Activated naive CD4-positive, alpha-beta T cell treated with anti-CD3 and anti-CD28 coated beads, Interleukin-2, amount 50 U/mL, for 72 hours (primary cell): ENCODE results near the gene ARID3A. TPM values are rescaled to one million over a fixed set of nuclear protein-coding genes. Genes with fewer than 3 reads are reported as not detected.
A peak's percentile ranks its signal among the peaks of the same experiment; 100 is the strongest.
"Not testable (repeated sequence)": the region's sequence is repeated elsewhere in the genome, so short reads cannot be mapped to it uniquely, and the experiment has no call there.

Source experiments
- ATAC-seq, 2 donors: fragments of 150-1000 bp; cut with Tn5 transposase; 2 replicates each; pipeline ENCODE4 v1.10.0; 2021; ENCODE audit warnings: mild to moderate bottlenecking in 2 of 2, moderate library complexity in 2 of 2
- DNase-seq, 2 donors: peaks; one replicate each; pipeline ENCODE4 v3.0.0; 2021 to 2022; ENCODE audit warnings: low spot score in 2 of 2
- H3K27ac Mint-ChIP-seq, 2 donors: one replicate each; pipeline ENCODE4 v1.8.0; 2022; ENCODE audit warnings: mild to moderate bottlenecking in 2 of 2, mixed read lengths in 2 of 2
- H3K36me3 Mint-ChIP-seq, 2 donors: one replicate each; pipeline ENCODE4 v1.8.0; 2022; ENCODE audit warnings: mixed read lengths in 2 of 2
- H3K9me3 Mint-ChIP-seq, 2 donors: one replicate each; pipeline ENCODE4 v1.8.0; 2022; ENCODE audit warnings: mixed read lengths in 2 of 2
- total RNA-seq, 2 donors: library from RNA; stranded (reverse); gene quantifications; one replicate each; pipeline ENCODE4 v1.2.3, GENCODE V29; 2022

Gene ARID3A
- total RNA-seq, 2 donors from 2014 or later, result 22.4 to 35.7 TPM

DNA sequence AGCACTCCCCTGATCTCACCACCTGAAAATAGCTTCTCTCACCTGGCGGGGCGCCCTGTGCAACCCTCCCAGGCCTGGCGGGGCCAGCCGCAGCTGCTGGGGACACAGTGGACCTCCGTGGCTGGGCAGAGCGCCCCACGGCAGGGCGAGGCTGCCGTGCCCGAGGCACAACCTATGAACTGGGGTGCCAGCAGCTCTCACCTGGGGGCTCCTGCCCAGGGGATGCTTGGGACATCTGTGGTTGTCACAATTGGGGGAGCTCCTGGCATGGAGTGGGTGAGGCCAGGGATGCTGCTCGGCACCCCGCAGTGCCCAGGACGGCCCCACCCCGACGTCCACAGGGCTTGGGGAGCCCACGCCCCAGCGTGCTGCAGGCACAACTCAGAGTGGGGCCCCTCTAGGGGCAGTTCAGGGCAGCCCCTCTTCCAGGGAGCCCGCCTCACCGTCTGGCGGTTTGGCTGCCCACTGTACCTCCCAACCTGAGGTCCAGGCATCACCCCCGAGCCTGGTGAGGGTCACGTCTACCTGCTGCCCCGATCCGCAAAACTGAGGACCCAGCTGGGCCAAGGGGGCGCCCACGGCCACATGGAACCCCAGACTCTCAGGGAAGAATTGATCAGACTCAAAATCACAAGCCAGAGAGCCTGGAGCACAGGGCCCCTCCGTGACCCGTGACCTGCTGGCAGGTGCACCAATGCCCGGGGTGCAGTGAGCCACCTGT, 89.4 kb downstream of the ARID3A start:
- peaks cover 3 to 5% of the 10 kb centered on the region in 2 donors for H3K36me3 Mint-ChIP-seq
- no peak overlapping the region for H3K27ac Mint-ChIP-seq
- no peaks in the 10 kb centered on the region for H3K9me3 Mint-ChIP-seq
- no peak for ATAC-seq
- no peak for DNase-seq

DNA sequence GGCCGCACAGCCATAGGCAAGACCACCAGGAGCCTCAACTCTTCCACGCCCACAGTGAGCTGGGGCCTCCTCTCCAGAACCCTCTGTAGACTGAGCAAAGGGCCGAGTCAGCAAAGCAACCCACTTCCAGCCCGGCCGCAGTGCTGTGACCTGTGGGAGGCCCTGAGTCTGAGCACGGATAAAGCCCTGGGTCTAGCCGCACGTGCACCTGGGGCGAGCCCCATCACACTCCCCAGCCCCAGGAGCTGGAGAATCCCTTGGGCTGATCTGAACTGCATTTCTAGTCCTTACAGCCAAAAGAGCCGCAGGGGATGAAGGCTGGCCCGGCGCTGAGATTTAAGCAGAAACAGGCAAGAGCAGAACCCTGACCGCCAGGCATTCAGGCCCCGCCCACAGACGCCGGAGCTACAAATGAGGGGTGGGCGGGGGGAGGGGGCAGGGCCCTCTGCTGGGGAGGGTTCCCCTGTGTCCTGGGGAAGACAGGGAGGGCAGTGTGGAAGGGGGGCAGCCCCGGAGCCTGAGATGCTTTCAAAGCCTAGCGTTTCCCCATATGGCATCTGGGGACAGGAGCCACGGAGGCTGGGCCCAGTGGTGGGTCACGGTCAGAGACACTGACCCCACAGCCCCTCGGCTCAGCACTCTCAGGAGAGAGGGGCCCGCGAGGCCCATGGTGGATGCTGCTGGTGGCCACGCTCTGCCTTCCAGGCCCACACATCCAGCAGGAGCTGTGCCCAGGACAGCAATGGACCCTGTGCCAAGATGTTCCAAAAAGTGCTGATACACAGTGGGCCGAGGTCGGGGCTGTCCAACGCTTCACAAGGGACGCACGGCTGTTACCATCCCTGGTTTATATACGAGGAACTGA, 90.2 kb downstream of the ARID3A start:
- ATAC-seq, result no peak
- DNase-seq, result no peak
- Mint-ChIP-seq H3K9me3 (no peaks in the 10 kb centered on the region), H3K27ac (peak overlapping the region; percentile 81 to 100), H3K36me3 (peaks cover 5 to 7% of the 10 kb centered on the region in 2 donors)

DNA sequence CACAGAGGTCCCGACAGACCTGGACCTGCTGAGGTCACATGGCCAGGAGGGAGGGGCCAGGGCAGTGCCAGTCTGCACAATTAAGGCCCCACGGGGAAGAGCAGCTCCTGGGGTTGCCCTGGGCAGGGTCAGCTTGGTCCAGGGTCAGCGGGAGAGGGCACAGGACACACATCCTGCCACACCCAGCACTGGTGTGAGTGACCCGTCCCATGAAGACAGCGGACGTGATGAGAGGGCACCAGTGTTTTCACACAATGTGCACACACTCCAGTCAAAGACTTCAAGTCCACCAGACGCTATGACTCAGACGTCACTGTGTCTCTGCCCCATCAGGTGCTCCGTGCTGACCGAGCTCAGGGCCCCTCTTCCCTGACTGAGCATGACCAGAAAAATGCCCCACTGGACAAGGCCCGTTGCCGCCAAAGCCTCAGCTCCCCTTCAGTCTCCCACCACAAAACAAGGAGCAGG, 90.8 kb downstream of the ARID3A start:
- no peak for ATAC-seq
- Mint-ChIP-seq H3K36me3 (peaks cover 5 to 7% of the 10 kb centered on the region in 2 donors), H3K9me3 (no peaks in the 10 kb centered on the region), H3K27ac (peak overlapping the region; percentile 81 to 100)
- no peak for DNase-seq

DNA sequence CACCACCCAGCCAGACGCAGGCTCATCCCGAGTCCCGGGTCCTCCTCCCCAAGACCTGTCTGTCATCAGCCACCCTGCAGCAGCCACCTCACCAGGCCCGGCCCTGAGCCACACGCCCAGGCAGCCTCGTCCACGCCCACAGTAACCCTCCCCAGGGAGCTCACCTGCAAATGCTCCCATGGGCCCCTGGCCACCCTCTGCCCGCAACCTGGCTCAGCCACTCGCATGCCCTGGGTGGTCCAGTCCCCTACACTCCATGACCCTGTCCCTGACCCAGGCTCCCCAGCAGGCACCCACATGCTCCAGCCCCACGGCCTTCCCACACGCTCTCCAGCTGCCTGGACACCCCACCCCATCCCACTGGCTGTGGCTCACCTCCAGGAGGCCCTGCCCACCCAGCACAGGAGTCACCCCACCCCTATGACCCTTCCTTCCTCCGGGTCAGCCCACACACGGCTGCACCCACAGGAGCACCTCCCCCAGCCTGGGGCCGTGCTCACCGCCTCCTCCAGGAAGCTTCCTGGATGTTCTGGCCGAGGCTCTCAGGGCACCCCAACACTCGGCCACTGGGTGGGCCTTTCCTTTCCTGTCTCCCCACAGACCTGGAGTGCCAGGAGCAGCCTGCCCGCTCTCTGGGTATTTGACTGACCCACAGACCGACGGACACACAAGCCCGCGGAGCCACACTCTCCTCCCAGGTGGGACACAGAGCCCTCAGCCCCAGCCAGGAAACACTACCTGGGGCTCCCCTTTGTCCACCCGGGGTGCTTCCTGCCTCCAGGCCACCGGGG, 91.5 kb downstream of the ARID3A start:
- ATAC-seq, result no peak
- peaks cover 5 to 7% of the 10 kb centered on the region in 2 donors for H3K36me3 Mint-ChIP-seq
- no peaks in the 10 kb centered on the region for H3K9me3 Mint-ChIP-seq
- H3K27ac Mint-ChIP-seq, result peak overlapping the region; percentile 81 to 100
- DNase-seq, result no peak

DNA sequence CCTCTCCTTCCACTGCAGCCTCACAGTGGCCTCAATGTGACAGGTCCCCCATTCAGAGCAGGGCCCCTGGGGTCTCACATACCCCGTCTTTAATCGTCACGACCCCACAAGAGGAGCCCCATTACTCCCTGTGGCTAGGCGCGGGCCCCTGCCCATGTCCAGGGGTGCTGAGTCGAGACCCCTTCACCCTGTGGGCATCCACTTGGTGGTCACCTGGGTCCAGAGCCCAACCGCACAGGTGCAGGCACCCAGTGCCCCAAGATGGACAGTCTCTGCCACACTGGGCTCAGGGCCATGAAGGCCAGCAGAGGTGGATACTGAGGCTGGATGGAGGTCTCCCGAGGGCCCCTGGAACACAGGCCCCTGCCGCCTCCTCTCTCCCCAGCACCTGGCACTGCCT, 92.1 kb downstream of the ARID3A start:
- peaks cover 5 to 7% of the 10 kb centered on the region in 2 donors for H3K36me3 Mint-ChIP-seq
- peak overlapping the region; percentile 81 to 100 for H3K27ac Mint-ChIP-seq
- ATAC-seq, result no peak
- no peaks in the 10 kb centered on the region for H3K9me3 Mint-ChIP-seq
- no peak for DNase-seq

DNA sequence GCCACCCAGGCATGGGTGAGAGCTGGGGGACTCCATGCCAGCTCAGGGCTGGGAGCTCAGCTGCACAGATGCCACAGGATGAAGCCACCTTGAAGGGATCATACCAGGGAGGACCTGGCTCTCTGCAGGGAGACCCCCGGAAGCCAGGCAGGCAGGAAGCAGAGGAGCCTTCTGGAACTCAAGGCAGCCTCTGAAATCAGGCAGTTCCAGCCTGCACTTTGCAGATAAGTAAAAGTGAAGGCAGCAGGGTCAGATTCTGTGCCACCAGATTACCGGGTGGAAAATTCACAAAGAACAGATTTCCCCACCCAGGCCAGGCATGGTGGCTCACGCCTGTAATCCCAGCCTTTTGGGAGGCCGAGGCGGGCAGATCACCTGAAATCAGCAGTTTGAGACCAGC, 92.6 kb downstream of the ARID3A start:
- H3K9me3 Mint-ChIP-seq, result no peaks in the 10 kb centered on the region
- DNase-seq, result no peak
- H3K36me3 Mint-ChIP-seq, result peaks cover 5 to 7% of the 10 kb centered on the region in 2 donors
- no peak for ATAC-seq
- peak overlapping the region in 1 of 2 donors; percentile 100 for H3K27ac Mint-ChIP-seq

DNA sequence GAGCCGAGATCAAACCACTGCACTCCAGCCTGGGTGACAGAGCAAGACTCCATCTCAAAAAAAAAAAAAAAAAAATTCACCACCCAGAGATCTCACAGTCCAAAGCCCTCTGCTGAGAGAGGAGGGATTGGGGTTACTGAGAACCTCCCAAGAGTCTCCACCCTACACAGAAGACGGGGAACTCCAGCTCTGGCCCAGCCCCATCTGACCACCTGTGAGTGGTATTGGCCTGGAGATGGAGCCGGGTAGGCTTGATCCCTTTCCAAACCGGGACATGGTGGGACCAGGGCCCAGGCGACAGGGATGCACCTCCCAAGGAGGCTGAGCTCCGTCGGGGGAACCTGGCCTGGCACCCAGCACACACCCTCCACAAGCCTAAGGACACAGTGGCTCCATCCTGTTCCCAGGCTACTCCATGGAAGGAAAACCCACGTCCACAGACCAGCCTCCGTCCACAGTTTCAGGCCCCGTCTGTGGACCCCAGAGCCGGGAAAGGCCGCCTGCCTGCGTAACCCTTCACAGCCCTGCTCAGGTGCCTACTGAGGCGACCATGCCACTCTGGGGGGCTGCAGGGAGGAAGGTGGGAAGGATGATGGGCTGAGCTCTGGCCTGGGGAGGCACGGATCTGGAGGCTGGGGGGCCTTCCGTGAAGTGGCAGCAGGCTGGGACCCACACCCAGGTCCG, 93.2 kb downstream of the ARID3A start:
- DNase-seq (no peak), ATAC-seq (no peak)
- no peaks in the 10 kb centered on the region for H3K9me3 Mint-ChIP-seq
- peaks cover 5 to 7% of the 10 kb centered on the region in 2 donors for H3K36me3 Mint-ChIP-seq
- peak overlapping the region; percentile 82 to 100 for H3K27ac Mint-ChIP-seq

DNA sequence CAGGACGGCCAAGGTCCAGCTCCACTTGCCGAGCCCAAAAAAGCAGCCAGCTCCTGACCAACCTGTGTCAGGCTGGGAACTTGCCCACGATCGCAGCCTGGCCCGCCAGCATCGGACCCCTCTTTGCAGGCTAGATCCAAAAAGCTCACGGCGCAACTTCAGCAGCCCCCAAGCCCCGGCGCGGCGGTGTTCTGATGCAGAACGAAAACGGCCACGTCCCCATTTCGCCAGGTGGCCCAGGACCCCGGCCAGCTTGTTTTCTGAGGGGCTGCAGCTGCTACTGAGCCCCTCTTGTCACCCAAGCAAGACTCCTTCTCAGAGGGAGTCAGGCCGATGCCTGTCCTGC, 93.8 kb downstream of the ARID3A start:
- Mint-ChIP-seq H3K27ac (peak overlapping the region; percentile 97 to 100), H3K36me3 (peaks cover 5 to 7% of the 10 kb centered on the region in 2 donors), H3K9me3 (no peaks in the 10 kb centered on the region)
- DNase-seq, result no peak
- ATAC-seq, result no peak

DNA sequence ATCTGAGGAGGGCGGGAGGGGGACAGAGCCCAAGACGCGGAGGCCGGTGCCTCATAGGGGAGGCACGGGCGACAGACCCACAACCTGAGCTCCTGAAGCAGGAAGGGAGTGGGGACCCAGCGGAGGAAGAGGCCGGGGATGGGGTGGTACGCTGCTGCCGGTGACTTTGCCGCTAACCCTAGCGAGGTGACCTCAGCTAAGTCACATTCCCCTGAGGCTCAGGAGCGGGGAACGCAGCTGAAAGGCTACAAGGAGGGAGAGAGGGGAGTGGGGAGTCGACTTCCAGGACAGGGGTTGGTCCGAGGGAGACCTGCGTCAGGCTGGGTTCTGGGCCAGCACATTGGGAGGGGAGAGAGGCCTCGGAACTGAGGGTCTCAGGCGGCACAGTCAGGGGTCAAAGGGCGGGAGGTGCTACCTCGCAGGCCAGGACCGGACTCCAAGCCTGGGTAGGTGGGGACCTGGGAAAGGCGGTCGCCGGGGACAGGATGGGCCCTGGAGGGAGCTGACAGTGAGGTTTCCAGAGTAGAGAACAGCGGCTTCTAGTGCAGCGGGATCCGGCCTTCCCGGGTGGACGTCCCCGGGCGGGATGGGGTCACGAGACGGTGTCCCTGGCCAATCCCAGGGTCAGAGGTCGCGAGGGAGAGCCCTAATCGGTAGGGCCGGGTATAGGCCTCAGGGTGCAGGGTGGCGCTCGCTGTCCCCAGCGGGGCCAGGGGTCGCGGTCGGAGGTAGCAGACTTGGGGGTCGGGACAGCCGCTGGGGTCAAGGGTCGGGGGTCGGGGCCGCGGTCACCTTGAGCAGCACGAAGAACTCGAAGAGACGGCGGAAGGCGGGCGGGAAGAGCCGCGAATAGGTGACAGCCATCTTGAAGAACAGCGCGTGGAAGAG, 94.4 kb downstream of the ARID3A start:
- peak in 1 of 2 donors; percentile 10 for ATAC-seq
- peaks cover 5 to 7% of the 10 kb centered on the region in 2 donors for H3K36me3 Mint-ChIP-seq
- H3K9me3 Mint-ChIP-seq, result no peaks in the 10 kb centered on the region

DNA sequence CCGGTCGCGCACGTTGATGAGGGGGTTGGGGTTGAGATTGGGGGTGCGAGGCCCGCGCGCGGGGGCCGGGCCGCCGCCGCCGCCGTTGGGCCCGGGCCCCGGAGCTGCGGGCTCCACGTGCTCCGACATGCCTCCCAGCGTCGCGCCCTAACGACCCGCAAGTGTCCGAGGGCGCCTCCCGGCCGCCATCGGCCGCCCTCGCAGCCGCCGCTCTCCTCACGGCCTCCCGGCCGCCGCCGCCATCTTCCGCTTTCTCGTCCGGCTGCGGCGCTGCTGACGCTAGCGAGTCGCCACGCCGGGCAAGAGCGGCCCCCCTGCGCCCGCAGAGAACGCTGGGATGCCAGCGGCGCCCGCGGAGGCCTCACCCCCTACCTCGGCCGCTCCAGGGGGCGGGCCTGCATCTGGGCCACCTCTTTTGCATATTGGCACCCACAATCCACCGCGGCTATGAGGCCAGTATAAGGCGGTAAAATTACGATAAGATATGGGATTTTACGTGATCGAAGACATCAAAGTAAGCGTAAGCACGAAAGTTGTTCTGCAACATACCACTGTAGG, 95.1 kb downstream of the ARID3A start, which contains the start of gene TMEM259:
Gene TMEM259 (minus strand): TSS at position 256 of the 558 bp plus-strand sequence. CDS start 127 bp downstream, at position 129.
- Mint-ChIP-seq H3K27ac (peak within 1 kb of the TSS; percentile 99 to 100), H3K9me3 (no peaks in the 10 kb centered on the region), H3K36me3 (peaks cover 5 to 7% of the 10 kb centered on the region in 2 donors)
- DNase-seq, result peak; percentile 96 to 97
- peak; percentile 88 to 90 for ATAC-seq

More for the DNA sequence above, 94.4 kb downstream of the ARID3A start:
- no peak for DNase-seq
- H3K27ac Mint-ChIP-seq, result peak overlapping the region; percentile 97 to 100

DNA sequence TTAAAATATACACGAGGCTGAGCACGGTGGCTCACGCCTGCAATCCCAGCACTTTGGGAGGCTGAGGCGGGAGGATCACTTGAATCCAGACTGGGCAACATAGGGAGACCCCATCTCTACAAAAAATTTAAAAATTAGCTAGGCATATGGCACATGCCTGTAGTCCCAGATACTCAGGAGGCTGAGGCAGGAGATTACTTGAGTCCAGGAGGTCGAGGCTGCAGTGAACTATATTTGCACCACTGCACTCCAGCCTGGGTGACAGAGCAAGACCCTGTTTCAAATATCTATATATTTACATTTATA, 98.0 kb downstream of the ARID3A start:
- H3K36me3 Mint-ChIP-seq, result peaks cover 13 to 15% of the 10 kb centered on the region in 2 donors
- ATAC-seq, DNase-seq, H3K27ac Mint-ChIP-seq, H3K9me3 Mint-ChIP-seq: not testable (repeated sequence)

DNA sequence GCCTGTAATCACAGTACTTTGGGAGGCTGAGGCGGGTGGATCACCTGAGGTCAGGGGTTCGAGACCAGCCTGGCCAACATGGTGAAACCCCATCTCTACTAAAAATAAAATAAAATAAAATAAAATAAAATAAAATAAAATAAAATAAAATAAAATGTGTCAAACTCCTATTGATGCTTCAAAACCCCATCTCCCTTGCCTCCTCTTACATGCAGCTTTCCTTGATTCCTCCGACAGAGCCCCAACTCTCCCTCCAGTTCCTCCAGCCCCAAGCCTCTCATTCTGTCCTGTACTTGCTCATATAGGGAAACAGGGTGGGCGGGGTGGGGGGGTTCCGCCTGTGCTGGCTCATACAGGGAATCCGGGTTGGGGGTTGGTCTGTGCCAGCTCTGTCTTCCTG, 99.2 kb downstream of the ARID3A start:
- not testable (repeated sequence) for DNase-seq, ATAC-seq, H3K27ac Mint-ChIP-seq, H3K9me3 Mint-ChIP-seq
- H3K36me3 Mint-ChIP-seq, result peaks cover 9 to 17% of the 10 kb centered on the region in 2 donors
